Vagina (tissue), 2 donors: ENCODE measurements around the gene KCTD13.

Experiments used
- CTCF ChIP-seq, 3 experiments: fragments of 450-650 bp in 2 of 3; fragments of 200-600 bp in 1 of 3; sonication (generic) in 1 of 3; IDR thresholded peaks; one replicate each; pipeline ENCODE4 v1.5.1; 2017 to 2019; ENCODE audit warnings: antibody characterized with exemption in 3 of 3, mild to moderate bottlenecking in 2 of 3, moderate library complexity in 2 of 3
- POLR2A ChIP-seq, 2 donors: fragments of 450-650 bp; IDR thresholded peaks; one replicate each; pipeline ENCODE4 v1.6.1; 2017; ENCODE audit warnings: antibody characterized with exemption in 2 of 2, mild to moderate bottlenecking in 2 of 2, moderate library complexity in 2 of 2

- TF ChIP-seq POLR2A (IDR thresholded peaks at IDR 0.05) (no peak), CTCF (IDR thresholded peaks at IDR 0.05) (no peak)
Observed at GRCh38 chr16:29974291-29975133, 48.5 kb upstream of the KCTD13 start.
